CD4-positive, alpha-beta T cell treated with Interleukin-15 for 1 hour (primary cell): Measurements from ENCODE around the gene KIF3A.
A peak's percentile ranks its signal among the peaks of the same experiment; 100 is the strongest.

Experiments used
- DNase-seq: peaks from one replicate; pipeline ENCODE4 v3.0.0-alpha.2; 2020

KIF3A gene

DNA sequence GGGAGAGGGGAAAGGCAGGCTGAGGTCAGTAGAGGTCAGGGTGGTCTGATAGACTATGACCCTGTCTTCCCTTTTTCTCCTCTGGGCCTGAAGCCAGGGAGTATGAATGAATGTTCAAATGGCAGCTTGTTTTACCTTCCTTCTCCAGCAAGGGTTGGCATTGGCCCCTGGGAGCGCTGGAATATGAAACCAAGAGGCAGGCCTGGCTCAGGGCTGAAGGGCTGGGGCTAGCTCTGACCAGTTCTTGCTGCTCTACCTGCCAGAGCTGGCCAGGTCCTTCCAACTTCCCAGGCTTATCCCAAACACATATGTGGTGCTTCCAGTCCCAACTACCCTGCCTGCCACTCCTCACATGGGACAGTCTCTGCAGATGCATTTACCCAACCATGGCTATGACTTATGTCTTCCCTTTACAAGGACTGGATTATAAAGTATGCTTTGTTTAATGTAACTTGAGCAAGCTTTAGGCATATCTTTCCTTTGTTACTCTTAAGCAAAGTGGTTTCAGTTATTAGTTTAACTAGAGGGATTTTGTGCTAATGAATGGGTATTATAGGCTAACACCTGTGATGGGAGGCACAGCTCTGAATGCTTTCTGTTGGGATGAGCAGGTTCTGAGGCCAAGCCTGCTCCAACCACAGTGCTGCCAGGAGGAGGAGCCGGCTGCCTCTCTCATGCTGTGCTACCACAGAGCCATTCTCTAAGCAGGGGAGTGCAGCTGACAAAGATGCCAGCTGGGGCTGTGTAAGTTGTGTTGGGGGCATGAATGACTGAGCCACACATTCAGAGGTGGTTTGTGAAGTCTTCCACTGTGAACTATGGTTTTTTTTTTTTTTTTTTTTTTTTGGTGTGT, 16.0 kb upstream of the KIF3A start:
- DNase-seq = no peak

DNA sequence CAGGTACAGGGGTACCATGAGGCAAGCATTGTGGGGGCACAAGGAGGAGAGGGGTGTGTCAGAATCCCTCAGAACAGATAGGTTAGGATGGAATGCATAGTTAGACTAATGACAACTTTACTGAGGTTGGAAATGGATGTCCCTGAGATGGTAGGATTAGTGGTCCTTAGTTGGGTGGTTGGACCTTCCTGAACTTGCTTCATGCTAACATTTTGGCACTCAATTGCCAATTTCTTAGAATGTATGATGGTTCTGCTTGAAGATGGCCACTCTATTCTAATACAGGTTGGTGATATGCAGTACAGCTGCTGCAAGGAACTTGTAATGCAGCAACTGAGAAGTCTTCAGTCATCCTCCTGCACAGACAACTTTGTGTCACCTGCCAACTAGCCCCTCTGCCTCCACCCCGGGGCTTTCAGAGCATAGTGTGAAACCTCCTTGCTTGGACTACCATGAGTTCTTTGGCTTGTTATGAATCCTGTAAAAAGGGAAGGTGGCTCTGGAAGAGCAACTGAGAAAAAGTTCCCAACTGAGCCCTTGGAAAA, 15.3 kb upstream of the KIF3A start:
- DNase-seq = no peak

DNA sequence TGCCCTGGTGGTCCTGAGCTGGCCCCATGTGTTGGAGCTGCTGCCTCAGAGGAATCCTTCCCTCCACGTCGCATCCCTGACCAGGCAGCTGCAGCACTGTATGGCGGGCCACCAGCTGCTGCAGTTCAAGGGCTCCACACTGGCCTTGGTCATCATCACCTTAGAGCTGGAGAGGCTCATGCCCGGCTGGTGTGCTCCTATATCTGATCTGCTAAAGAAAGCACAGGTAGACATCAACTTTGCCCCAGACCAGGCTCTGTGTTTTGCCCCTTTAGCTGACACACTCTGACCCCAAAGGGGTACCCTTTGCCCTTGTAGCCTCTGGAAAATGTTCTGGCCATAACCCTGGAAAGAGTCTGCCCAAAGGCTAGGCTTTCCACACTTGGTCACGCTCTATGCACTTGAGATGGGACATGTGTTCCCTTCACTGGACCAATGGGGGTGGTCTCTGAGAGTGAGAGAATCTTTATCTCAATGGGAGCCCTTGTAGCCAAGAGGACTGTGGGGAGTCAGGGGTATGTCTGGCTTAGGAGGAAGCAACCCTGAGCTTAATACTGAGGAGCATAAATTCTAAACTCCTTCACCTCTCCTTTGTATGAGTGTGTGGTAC, 14.7 kb upstream of the KIF3A start:
- DNase-seq = no peak

DNA sequence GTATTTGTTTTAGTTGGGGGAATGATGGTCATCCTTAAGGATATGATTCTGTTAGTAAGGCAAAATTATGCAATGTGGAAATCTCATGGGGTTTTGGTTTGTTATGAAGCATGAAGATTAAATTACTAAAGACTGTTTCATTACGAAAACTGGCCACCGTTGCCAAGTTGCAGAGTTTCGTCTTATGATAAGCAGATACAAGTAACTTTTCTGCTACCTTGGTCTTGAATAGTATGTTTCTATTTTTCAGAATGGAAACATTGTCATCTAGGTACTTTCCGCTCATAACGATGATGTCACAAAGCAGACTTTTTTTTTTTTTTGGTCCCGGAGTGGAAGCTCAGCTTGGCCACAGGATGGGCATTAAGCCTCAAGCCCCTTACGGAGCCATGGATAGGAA, 14.1 kb upstream of the KIF3A start:
- no peak for DNase-seq

- no peak for DNase-seq
Measured at GRCh38 chr5:132750471-132751230, 13.3 kb upstream of the KIF3A start.

DNA sequence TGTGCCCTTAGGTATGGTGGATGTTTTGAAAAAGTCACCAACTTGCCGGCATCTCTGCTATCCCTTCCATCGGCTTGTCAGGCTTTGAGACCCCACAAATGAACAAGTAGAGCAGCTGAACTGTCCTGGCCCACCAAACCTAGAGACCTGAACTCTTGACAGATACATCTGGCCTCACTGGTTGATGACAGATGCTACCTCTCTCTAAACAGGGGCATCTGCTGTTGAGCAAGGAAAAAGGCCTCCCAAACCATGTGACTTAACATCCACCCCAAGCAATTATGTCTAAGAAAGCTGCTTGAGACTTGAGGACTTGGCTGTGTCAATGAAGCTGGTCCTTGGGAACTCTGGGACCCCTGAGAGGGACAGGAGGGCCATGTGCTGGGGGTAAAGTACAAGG, 12.2 kb upstream of the KIF3A start:
- DNase-seq = no peak

- no peak for DNase-seq
Measured at GRCh38 chr5:132748522-132749000, 11.2 kb upstream of the KIF3A start.

- peak; percentile 33 for DNase-seq
Measured at GRCh38 chr5:132747616-132748440, 10.5 kb upstream of the KIF3A start.

DNA sequence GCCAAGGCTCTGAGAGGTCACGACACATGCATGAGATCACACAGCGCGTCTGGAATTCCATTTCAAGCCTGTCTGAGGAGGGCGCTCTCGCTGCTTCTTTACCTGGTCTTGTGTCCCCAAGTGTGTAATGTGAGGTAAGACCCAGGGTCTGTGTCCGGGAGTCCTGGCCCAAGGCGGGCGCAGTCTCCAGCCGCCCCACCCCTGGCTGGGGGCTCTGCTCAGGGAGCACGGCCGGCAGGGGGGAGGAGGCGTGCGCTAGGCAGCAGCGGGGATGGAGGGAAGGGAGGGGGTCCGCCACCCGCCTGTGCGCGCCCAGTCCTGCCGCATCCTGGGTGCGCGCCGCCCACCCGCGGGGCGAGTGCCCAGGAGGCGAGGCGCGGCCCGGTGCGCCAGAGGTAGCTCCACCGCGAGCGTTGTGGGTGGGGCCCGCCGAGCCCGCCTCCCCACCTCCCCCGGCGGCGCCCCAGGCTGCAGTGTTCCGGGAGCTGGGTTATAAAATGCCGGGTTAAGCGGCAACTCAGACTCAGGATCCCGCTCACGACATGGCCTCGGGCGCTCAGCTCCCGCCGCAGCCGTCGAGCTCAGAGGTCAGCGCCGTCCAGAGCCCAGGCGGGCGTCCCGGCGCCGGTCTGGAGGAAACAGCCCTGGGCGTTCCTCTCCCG, 9.7 kb upstream of the KIF3A start, which contains the start of gene CCNI2:
CCNI2 (plus strand) TSS at position 473 of the 662 bp plus-strand sequence; CDS start at position 543, 70 bp downstream.
- peak; percentile 61 for DNase-seq

DNA sequence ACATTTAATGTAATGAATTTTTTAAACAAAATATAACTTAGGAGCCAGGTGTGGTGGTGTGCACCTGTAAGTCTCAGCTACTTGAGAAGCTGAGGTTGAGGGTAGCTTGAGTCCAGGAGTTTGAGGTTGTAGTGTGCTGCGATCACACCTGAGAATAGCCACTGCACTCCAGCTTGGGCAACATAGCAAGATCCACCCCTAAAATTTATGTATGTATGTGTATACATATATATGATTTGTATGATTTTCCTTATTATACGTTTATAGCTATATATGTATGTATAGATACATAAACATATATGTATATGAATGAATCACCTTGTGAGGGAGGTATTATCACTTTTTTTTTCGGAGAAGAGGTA, 9.2 kb upstream of the KIF3A start:
- no peak for DNase-seq

GRCh38 chr5:132744659-132745058, 7.3 kb upstream of the KIF3A start:
- DNase-seq = no peak

DNA sequence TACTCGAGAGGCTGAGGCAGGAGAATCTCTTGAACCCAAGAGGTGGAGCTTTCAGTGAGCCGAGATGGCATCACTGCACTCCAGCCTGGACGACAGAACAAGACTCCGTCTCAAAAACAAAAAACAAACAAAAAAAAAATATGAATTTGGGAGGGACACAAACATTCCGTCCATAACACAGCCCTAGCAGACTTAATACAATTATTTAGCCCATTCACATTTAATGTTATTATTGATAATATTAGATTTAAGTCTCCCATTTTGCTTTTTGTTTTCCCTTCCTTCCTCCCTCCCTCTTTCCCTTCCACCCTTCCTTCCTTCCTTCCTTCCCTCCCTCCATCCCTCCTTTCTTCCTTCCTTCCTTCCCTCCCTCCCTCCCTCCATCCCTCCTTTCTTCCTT, 5.3 kb upstream of the KIF3A start:
- DNase-seq = no peak

- no peak for DNase-seq
Measured at GRCh38 chr5:132742158-132742557, 4.8 kb upstream of the KIF3A start.

DNA sequence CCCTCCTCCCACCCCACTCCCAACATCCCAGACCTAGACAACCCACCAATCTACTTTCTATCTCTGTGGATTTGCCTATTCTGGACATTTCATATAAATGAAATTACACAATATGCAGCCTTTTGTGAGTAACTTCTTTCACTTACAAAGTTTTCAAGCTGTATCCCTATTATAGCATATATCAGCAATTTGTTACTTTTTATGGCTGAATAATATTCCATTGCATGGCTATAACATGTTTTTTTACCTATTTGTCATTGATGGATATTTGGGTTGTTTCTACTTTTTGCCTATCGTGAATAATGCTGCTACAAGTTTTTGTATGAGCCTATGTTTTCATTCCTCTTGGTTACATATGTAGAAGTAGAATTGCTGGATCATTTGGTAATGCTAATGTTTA, 1.9 kb upstream of the KIF3A start:
- no peak for DNase-seq

DNA sequence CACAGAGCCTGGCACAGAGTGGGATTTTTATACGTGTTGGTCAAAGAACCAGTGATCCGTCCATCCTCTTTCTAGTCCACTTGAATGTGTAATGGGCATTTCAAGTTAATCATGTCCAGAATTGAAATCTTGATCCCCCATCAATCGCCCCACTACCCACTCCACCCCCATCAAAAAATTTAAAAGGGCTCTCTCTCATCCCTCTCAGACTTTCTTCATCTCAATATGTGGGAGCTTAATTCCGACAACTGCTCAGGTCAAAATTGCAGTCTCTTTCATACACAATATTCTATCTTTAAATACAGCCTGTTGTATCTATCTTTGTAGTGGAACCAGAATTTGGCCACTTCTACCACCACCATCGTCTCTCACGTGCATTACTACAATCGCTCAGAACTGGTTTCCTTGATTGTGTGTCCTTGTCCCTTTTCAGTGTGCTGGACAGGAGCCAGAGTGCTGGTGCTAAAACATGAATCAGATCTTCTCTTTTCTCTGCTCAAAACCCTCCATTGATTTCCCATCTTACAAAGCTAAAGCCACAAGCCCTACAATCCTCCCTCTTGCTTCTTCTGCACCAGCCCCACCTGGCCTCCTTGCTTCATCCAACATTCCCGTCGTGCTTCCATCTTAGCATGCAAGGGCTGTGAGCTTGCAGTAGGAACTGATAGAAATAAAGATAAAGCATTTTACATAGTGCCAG, 786 bp upstream of the KIF3A start:
- DNase-seq = no peak

- DNase-seq = no peak
Measured at GRCh38 chr5:132734687-132735086, 2.7 kb downstream of the KIF3A start.

GRCh38 chr5:132733499-132734148, 3.7 kb downstream of the KIF3A start:
- no peak for DNase-seq

GRCh38 chr5:132729896-132730295, 7.5 kb downstream of the KIF3A start:
- no peak for DNase-seq

DNA sequence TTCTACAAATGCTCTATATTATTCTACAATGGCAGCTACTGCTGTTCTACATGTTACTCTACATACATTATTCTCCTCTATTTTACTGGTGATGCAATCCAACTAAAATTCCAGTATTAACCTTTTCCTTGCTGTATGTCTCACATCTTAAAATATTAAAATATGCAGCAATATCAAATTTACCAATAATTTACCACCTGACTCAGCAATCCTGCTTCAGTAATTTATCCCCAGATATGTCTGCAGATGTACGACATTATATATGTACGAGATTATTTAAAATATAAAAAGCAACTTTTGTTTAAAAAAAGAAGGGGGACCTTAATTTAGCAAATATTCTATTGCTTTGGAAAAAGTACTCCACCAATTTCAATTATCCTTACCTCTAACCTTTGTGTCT, 11.6 kb downstream of the KIF3A start:
- no peak for DNase-seq

DNA sequence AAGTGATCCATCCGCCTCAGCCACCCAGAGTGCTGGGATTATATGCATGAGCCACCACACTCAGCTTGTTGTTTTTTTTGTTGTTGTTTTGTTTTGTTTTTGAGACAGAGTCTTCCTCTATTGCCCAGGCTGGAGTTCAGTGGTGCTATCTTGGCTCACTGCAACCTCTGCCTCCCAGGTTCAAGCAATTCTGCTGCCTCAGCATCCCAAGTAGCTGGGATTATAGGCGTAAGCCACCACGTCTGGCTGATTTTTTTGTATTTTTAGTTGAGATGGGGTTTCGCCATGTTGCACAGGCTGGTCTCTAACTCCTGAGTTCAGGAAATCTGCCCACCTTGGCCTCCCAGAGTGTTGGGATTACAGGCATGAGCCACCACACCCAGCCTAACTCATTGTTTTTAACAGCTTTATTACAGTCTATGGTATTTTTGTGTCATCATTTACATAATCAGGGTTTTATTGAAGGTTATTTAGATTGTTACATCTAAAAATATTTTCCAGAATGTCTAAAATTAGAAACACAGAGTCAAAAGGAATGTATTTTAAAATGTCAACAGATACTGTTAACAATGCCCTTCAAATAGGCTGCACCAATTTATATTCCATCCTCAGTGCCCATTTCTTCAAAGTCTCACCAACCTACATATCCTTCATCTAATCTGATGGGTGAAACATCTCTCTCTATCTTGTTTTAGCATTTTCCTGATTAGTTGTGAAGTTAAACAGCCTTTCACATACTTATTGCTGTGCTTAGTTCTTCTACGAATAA, 18.6 kb downstream of the KIF3A start:
- DNase-seq = no peak
